ENCODE data around the gene ANKRD10. TPM values are rescaled to one million over a fixed set of nuclear protein-coding genes. Genes with fewer than 3 reads are reported as not detected.

ANKRD10 gene
- polyA plus RNA-seq, 1 donor, result 453 TPM

DNA sequence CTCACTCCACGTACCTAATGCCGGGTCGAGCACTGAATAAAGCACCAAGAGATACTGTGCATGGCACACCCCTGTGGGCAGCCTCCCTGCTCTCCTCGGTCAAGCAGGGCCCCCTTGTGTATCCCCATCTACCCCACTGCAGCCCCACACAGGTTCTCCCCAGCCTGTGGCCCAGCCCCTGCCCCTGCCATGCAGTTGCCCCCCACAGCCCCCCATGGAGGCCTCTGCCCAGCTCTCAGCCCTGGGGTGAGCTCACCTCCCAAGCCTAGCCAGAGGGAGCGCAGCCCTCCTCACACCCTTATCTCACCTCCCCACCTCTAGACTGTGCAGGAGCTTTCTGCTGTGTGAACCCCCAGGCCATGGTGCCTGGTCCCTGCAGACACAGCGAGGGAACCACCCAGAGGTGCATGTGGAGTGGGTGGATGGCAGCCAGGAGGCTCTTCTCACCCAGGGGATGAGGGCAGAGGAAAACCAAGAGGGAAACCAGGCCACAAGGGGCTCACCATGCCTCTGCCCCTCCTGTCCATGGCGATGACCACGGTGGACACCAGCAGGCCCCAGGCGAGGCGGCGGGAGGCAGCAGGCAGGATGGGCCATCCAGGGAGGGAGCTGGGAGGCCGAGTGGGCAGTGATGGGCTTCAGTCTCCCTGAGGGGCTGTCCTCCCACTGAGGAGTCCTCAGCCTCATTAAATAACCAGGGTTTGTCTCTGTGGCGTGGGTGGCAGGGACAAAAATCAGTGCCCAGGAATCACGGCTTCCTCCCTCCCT is 83.2 kb downstream of the ANKRD10 start:
- DNase-seq, result no peak

- no peak for DNase-seq
Measured at GRCh38 chr13:110830800-110831371, 84.0 kb downstream of the ANKRD10 start.

GRCh38 chr13:110830331-110830730 is 84.5 kb downstream of the ANKRD10 start:
- no peak for DNase-seq

GRCh38 chr13:110829486-110829885 is 85.4 kb downstream of the ANKRD10 start:
- no peak for DNase-seq

- no peak for DNase-seq
Measured at GRCh38 chr13:110828705-110829104, 86.2 kb downstream of the ANKRD10 start.

Other genes starting within 250 kb of the ANKRD10 start
- gene CARS2, start 209.0 kb downstream of the ANKRD10 start, polyA plus RNA-seq (ENCODE audit: insufficient read length), result 84.9 TPM
- gene ING1, start 201.4 kb downstream of the ANKRD10 start, polyA plus RNA-seq (ENCODE audit: insufficient read length), result 26.4 TPM
- 79.1 TPM for gene ARHGEF7, start 200.2 kb upstream of the ANKRD10 start, polyA plus RNA-seq (ENCODE audit: insufficient read length)